ENCODE results near the gene SIRPG.

GRCh38 chr20:1671891-1672669 lies 14.5 kb upstream of the SIRPG start:
- TF ChIP-seq CTCF (IDR thresholded peaks at IDR 0.05; ENCODE audit: insufficient read depth, low read length) = no peak
- TF ChIP-seq POLR2AphosphoS5 (IDR thresholded peaks at IDR 0.05; ENCODE audit: low read depth) = no peak
- TF ChIP-seq REST (IDR thresholded peaks at IDR 0.05; ENCODE audit: insufficient replicate concordance, low read depth) = no peak
- no peak for TF ChIP-seq GABPA (IDR thresholded peaks at IDR 0.05; ENCODE audit: low read depth)

Data from HL-60 (cell line).